K562 (cell line): ENCODE data around the gene DUSP21. TPM values are rescaled to one million over a fixed set of nuclear protein-coding genes. Genes with fewer than 3 reads are reported as not detected.

ENCODE experiments used
- ATAC-seq: fragments of 200-7000 bp; cut with Tn5 transposase; 3 replicates; pipeline ENCODE4 v1.9.1; 2020; ENCODE audit warnings: moderate library complexity
- BruUV-seq: library from RNA; stranded (reverse); fragments of 400-500 nt; replicated peaks from 2 replicates; lab custom pipeline; 2021; lab: Mats Ljungman, UMichigan
- CTCF ChIA-PET: fragments of 300-600 bp; formaldehyde crosslinking; extraction: SDS; loops from one replicate; lab custom pipeline; 2021; ENCODE audit warnings: low intra/inter-chr PET ratio; lab: Yijun Ruan, JAX
- POLR2A ChIA-PET: fragments of 300-600, 350-650 bp; sonication (Branson Sonifier 250); formaldehyde crosslinking; extraction: SDS; loops from one replicate; lab custom pipeline; 2021; ENCODE audit warnings: antibody characterized with exemption, inconsistent platforms; lab: Yijun Ruan, JAX
- DNase-seq, 4 experiments: peaks; one replicate each; pipeline versions ENCODE4 v3.0.0 to v3.0.0-alpha.2; 2011 to 2018; ENCODE audit warnings: low spot score in 3 of 4, mixed read lengths in 3 of 4; ENCODE audit errors: extremely low read depth in 1 of 4
- FAIRE-seq: peaks from 2 replicates; lab custom pipeline; 2011; peaks lifted over from hg19 to GRCh38; lab: Jason Lieb, UNC
- H2AFZ ChIP-seq: 2 replicates; pipeline ENCODE4 v1.6.0; 2011; ENCODE audit warnings: low read depth, low read length, control low read depth, inconsistent platforms
- H3K27ac ChIP-seq: fragments of 200-600 bp; 3 replicates; pipeline ENCODE4 v1.8.0; 2011; ENCODE audit warnings: low read depth, mild to moderate bottlenecking, control low read depth, inconsistent platforms, low read length, moderate library complexity, mixed read lengths; ENCODE audit errors: extremely low read depth
- H3K27me3 ChIP-seq, 2 experiments: fragments of 300-600 bp in 1 of 2; 2 replicates in 1 of 2; 3 replicates in 1 of 2; pipeline versions ENCODE4 v1.6.0 to v1.8.0; 2011; ENCODE audit warnings: inconsistent platforms in 2 of 2, low read length in 2 of 2, mild to moderate bottlenecking in 1 of 2, mixed read lengths in 1 of 2, moderate library complexity in 1 of 2; ENCODE audit not compliant: control insufficient read depth in 2 of 2, insufficient read depth in 2 of 2
- H3K36me3 ChIP-seq: fragments of 300-600 bp; 3 replicates; pipeline ENCODE4 v1.8.0; 2011; ENCODE audit warnings: mild to moderate bottlenecking, low read length, inconsistent platforms; ENCODE audit not compliant: control insufficient read depth, insufficient read depth
- H3K4me1 ChIP-seq, 2 experiments: fragments of 200-600 bp in 1 of 2; replicated peaks in 1 of 2; 2 replicates in 1 of 2; 3 replicates in 1 of 2; pipeline versions ENCODE4 v1.5.1 to v1.8.0; 2011; ENCODE audit warnings: inconsistent platforms in 2 of 2, low read length in 2 of 2, mild to moderate bottlenecking in 1 of 2, mixed read lengths in 1 of 2, moderate library complexity in 1 of 2; ENCODE audit not compliant: control insufficient read depth in 2 of 2, insufficient read depth in 2 of 2
- H3K4me2 ChIP-seq: 2 replicates; pipeline ENCODE4 v1.6.1; 2011; ENCODE audit warnings: low read length, control low read depth, inconsistent platforms, mixed read lengths; ENCODE audit not compliant: insufficient read depth
- H3K4me3 ChIP-seq: fragments of 200-600 bp; sonication (generic), shearing (Covaris generic); 2 replicates; pipeline ENCODE4 v1.5.1; 2016; ENCODE audit warnings: control low read depth, inconsistent platforms
- H3K79me2 ChIP-seq: fragments of 200-600 bp; 3 replicates; pipeline ENCODE4 v1.8.0; 2011; ENCODE audit warnings: low read length, inconsistent platforms; ENCODE audit not compliant: control insufficient read depth, insufficient read depth
- H3K9ac ChIP-seq, 2 experiments: 2 replicates each; pipeline versions ENCODE4 v1.6.0 to v1.6.1; 2011; ENCODE audit warnings: low read depth in 2 of 2, low read length in 2 of 2, control low read depth in 1 of 2, inconsistent platforms in 1 of 2, mild to moderate bottlenecking in 1 of 2, mixed read lengths in 1 of 2; ENCODE audit not compliant: insufficient read depth in 1 of 2
- H3K9me1 ChIP-seq: one replicate; pipeline ENCODE4 v1.6.0; 2011; ENCODE audit warnings: inconsistent platforms, mild to moderate bottlenecking, low read length, moderate library complexity; ENCODE audit not compliant: control insufficient read depth, insufficient read depth
- H3K9me3 ChIP-seq: replicated peaks from 2 replicates; pipeline ENCODE4 v1.5.1; 2011; ENCODE audit warnings: low read depth, low read length, inconsistent platforms; ENCODE audit not compliant: control insufficient read depth, insufficient read depth
- H4K20me1 ChIP-seq: replicated peaks from 2 replicates; pipeline ENCODE4 v1.6.1; 2011; ENCODE audit warnings: low read length, inconsistent platforms, mixed read lengths; ENCODE audit not compliant: control insufficient read depth, insufficient read depth
- BHLHE40 ChIP-seq: IDR thresholded peaks from 2 replicates; pipeline ENCODE4 v1.6.1; 2011; ENCODE audit warnings: low read length, improper control_type of control experiment
- CBFA2T3 ChIP-seq: fragments of 450-650 bp; IDR thresholded peaks from 2 replicates; pipeline ENCODE4 v1.6.1; 2017
- CXXC5 ChIP-seq: fragments of 250-450 bp; sonication (Bioruptor Pico); IDR thresholded peaks from 2 replicates; pipeline ENCODE4 v1.8.0; 2022; ENCODE audit warnings: inconsistent platforms, mild to moderate bottlenecking, moderate library complexity
- ETS1 ChIP-seq: conservative IDR thresholded peaks from 2 replicates; pipeline ENCODE4 v1.6.1; 2011; ENCODE audit warnings: low read depth, mild to moderate bottlenecking, low read length; ENCODE audit not compliant: control insufficient read depth
- FIP1L1 ChIP-seq: fragments of 200-400 bp; formaldehyde crosslinking; IDR thresholded peaks from 2 replicates; pipeline ENCODE4 v1.6.1; 2018; ENCODE audit warnings: mild to moderate bottlenecking, low read depth, low read length; ENCODE audit not compliant: poor library complexity, severe bottlenecking
- FOXJ2 ChIP-seq: fragments of 200-800 bp; sonication (Bioruptor generic); IDR thresholded peaks from 2 replicates; pipeline ENCODE4 v1.6.1; 2016; ENCODE audit warnings: missing genetic modification characterization, missing compliant biosample characterization
- FOXK1 ChIP-seq: sonication (generic); formaldehyde crosslinking; IDR thresholded peaks from 2 replicates; pipeline ENCODE4 v1.8.0; 2022; ENCODE audit warnings: missing genetic modification reagents, mild to moderate bottlenecking, borderline replicate concordance
- NONO ChIP-seq, 2 experiments: fragments of 200-400 bp in 1 of 2; fragments of 450-650 bp in 1 of 2; formaldehyde crosslinking in 1 of 2; IDR thresholded peaks; 2 replicates each; pipeline ENCODE4 v1.6.1; 2017; ENCODE audit warnings: low read depth in 2 of 2, mild to moderate bottlenecking in 2 of 2, moderate library complexity in 2 of 2, low read length in 1 of 2
- NR2C2 ChIP-seq, 2 experiments: fragments of 200-800 bp in 1 of 2; sonication (Bioruptor generic) in 1 of 2; sonication (generic) in 1 of 2; formaldehyde crosslinking in 1 of 2; IDR thresholded peaks; 2 replicates each; pipeline versions ENCODE4 v1.6.1 to v1.8.0; 2016 to 2022; ENCODE audit warnings: mild to moderate bottlenecking in 1 of 2, missing compliant biosample characterization in 1 of 2, missing genetic modification characterization in 1 of 2, missing genetic modification reagents in 1 of 2
- PHB ChIP-seq: fragments of 250-450 bp; sonication (Bioruptor Pico); IDR thresholded peaks from 2 replicates; pipeline ENCODE4 v1.5.0; 2021
- PHF21A ChIP-seq: fragments of 450-650 bp; IDR thresholded peaks from 2 replicates; pipeline ENCODE4 v1.6.1; 2017; ENCODE audit warnings: low read depth, borderline replicate concordance
- POLR2G ChIP-seq: fragments of 200-400 bp; formaldehyde crosslinking; IDR thresholded peaks from 2 replicates; pipeline ENCODE4 v1.6.1; 2017; ENCODE audit warnings: low read depth, mild to moderate bottlenecking, antibody characterized with exemption, low read length, moderate library complexity
- RBBP5 ChIP-seq: fragments of 200-600 bp; sonication (generic); IDR thresholded peaks from 2 replicates; pipeline ENCODE4 v1.6.1; 2012; ENCODE audit warnings: borderline replicate concordance, mild to moderate bottlenecking, low read length, control low read depth, inconsistent platforms; ENCODE audit not compliant: insufficient read depth, poor library complexity, severe bottlenecking
- RBM15 ChIP-seq: fragments of 200-400 bp; formaldehyde crosslinking; IDR thresholded peaks from 2 replicates; pipeline ENCODE4 v1.6.1; 2018; ENCODE audit warnings: mild to moderate bottlenecking, low read length, moderate library complexity; ENCODE audit not compliant: insufficient read depth
- RBM25 ChIP-seq: fragments of 200-400 bp; formaldehyde crosslinking; IDR thresholded peaks from 2 replicates; pipeline ENCODE4 v1.6.1; 2018; ENCODE audit warnings: low read length, low read depth, moderate library complexity; ENCODE audit not compliant: severe bottlenecking
- TCF3 ChIP-seq: sonication (generic); formaldehyde crosslinking; IDR thresholded peaks from 2 replicates; pipeline ENCODE4 v1.4.0; 2020; ENCODE audit warnings: mild to moderate bottlenecking, missing genetic modification reagents
- ZBTB7A ChIP-seq: IDR thresholded peaks from 2 replicates; pipeline ENCODE4 v1.6.1; 2011; ENCODE audit warnings: low read depth, mild to moderate bottlenecking, low read length, moderate library complexity, borderline replicate concordance; ENCODE audit not compliant: control insufficient read depth
- ZFP30 ChIP-seq: fragments of 250-450 bp; sonication (Bioruptor Pico); IDR thresholded peaks from 2 replicates; pipeline ENCODE4 v1.8.0; 2022; ENCODE audit warnings: moderate library complexity, mild to moderate bottlenecking, inconsistent platforms, borderline replicate concordance
- ZNF175 ChIP-seq: fragments of 200-800 bp; sonication (Bioruptor generic); IDR thresholded peaks from 2 replicates; pipeline ENCODE4 v1.6.1; 2016; ENCODE audit warnings: low read depth, mild to moderate bottlenecking, missing genetic modification characterization, missing compliant biosample characterization
- ZNF75A ChIP-seq: fragments of 450-650 bp; formaldehyde crosslinking; IDR thresholded peaks from 2 replicates; pipeline ENCODE4 v1.4.0; 2020; ENCODE audit warnings: mild to moderate bottlenecking
- WGBS: fragments of 100-300 bp; shearing (Covaris generic); methylation state at CpG from one replicate; pipeline ENCODE4 v1.1.6; 2016; ENCODE audit warnings: low coverage, mixed read lengths; ENCODE audit not compliant: insufficient coverage; ENCODE audit errors: missing lambda C conversion rate; 5-methylcytosine and 5-hydroxymethylcytosine counted together
- in situ Hi-C: fragments of 300-500 bp; cut with MboI; formaldehyde crosslinking; loops from 4 replicates; pipeline ENCODE4 v1.15.0; 2018; ENCODE audit warnings: inconsistent platforms, mixed read lengths
- intact Hi-C: fragments of 100-400 bp; cut with micrococcal nuclease; formaldehyde crosslinking; loops from 2 replicates; pipeline ENCODE4 v1.14.2; 2022
- polyA plus RNA-seq, 8 experiments: library from polyadenylated mRNA; depleted of rRNA in 4 of 8; stranded (reverse) in 5 of 8; unstranded in 3 of 8; fragments of >200 nt; fragmentation: Nextera tagmentation in 2 of 8; fragmentation: Illumina TruSeq in 1 of 8; extraction: Ambion mirVana in 2 of 8; extraction: Trizol in 1 of 8; gene quantifications; 2 replicates each; pipeline versions ENCODE4 v1.2.1 to v1.2.3, GENCODE V29; 2011 to 2014; ENCODE audit warnings: inconsistent platforms in 1 of 8, missing spikeins in 1 of 8
- total RNA-seq, 7 experiments: library from RNA; depleted of rRNA in 6 of 7; stranded (reverse); fragments of >200 nt in 6 of 7; fragmentation: Illumina TruSeq in 2 of 7; extraction: Trizol in 2 of 7; gene quantifications; 2 replicates each; pipeline versions ENCODE4 v1.2.1 to v1.2.3, GENCODE V29; 2011 to 2021; ENCODE audit warnings: low replicate concordance in 1 of 7

The DUSP21 gene
- total and polyA plus RNA-seq, 9 of the 15 experiments (the other 6 are each of a cell fraction or from before 2014, with no cell fraction given): 0.14 to 2.5 (median 1.3) TPM

GRCh38 chrX:44871931-44872820 lies 28.4 kb downstream of the DUSP21 start:
- intact Hi-C loops: loop anchor here (2.0 to 5.0 kb wide), 2 partner anchors 43 to 200 kb away; no protein-coding TSS in a partner anchor
- TF ChIP-seq ZBTB7A: peak; percentile 65
- peak; percentile 33 for TF ChIP-seq FIP1L1
- TF ChIP-seq RBBP5: peak; percentile 61
- no peak for TF ChIP-seq TCF3 (CRISPR knock-in tag)
- no peak for TF ChIP-seq ETS1
- no peak for TF ChIP-seq ZFP30
- 0 out of 2 replicates have a peak, but pooled peaks have one; percentile 33 for TF ChIP-seq PHF21A
- no peak for TF ChIP-seq NR2C2 (CRISPR knock-in tag; IDR thresholded peaks at IDR 0.05)
- peak; percentile 82 for TF ChIP-seq NR2C2 (tag; IDR thresholded peaks at IDR 0.05)
- TF ChIP-seq FOXK1 (CRISPR knock-in tag): no peak
- TF ChIP-seq RBM15: no peak
- no peak for TF ChIP-seq RBM25
- TF ChIP-seq POLR2G: peak; percentile 71; the same call in 1 of the 2 replicates
- no peak for TF ChIP-seq ZNF75A (CRISPR knock-in tag)
- 0 out of 4 replicates have a peak, but pooled peaks of 1 of the 2 experiments have one; percentile 23 for TF ChIP-seq NONO (IDR thresholded peaks at IDR 0.05; ENCODE audit: low read depth in 2 of 2, low read length in 1 of 2)
- TF ChIP-seq CBFA2T3: 0 out of 2 replicates have a peak, but pooled peaks have one; percentile 4
- no peak for TF ChIP-seq PHB (CRISPR knock-in tag)
- TF ChIP-seq FOXJ2 (tag): 0 out of 2 replicates have a peak, but pooled peaks have one; percentile 9
- peak; percentile 41; the same call in 1 of the 2 replicates for TF ChIP-seq ZNF175
- no peak for TF ChIP-seq CXXC5
- TF ChIP-seq BHLHE40: peak; percentile 63

More at GRCh38 chrX:44871931-44872820, 28.4 kb downstream of the DUSP21 start:
- peak overlapping the region; percentile 88 for H3K4me2 ChIP-seq
- in situ Hi-C loops: no loop called here
- H3K4me1 ChIP-seq: peaks cover 0 to 14% of the 10 kb centered on the region in 2 experiments; a peak in 4 of 5 replicates
- peak overlapping the region; percentile 93 for H3K27ac ChIP-seq
- BruUV-seq: TSS peak; percentile 77
- peak; percentile 66 for FAIRE-seq
- peaks cover 7% of the 10 kb centered on the region for H4K20me1 ChIP-seq
- H2AFZ ChIP-seq: peak overlapping the region; percentile 79
- DNase-seq: peak; percentile 30 to 49 (median 47)
- ChIA-PET CTCF (no interaction called here), POLR2A (interaction anchor here (0.5 to 3.2 kb wide), 7 partner anchors 9 to 846 kb away, joined by 3 to 11 read pairs (median 3); partner anchors contain the start of gene DUSP21)
- peak overlapping the region; percentile 86 to 98 for H3K9ac ChIP-seq
- ATAC-seq: peak; percentile 21
- H3K27me3 ChIP-seq: no peaks in the 10 kb centered on the region
- H3K79me2 ChIP-seq: peaks cover 55% of the 10 kb centered on the region
- H3K9me3 ChIP-seq: no peaks in the 10 kb centered on the region
- WGBS: 1% methylated on average over 17 of the region's 60 CpGs
- peak overlapping the region; percentile 99 for H3K4me3 ChIP-seq
- peaks cover 12% of the 10 kb centered on the region for H3K36me3 ChIP-seq
- H3K9me1 ChIP-seq: no peaks in the 10 kb centered on the region
